HG02588 (cell line): Measurements from ENCODE around the gene RPAP2.
"Not testable (repeated sequence)": the region's sequence is repeated elsewhere in the genome, so short reads cannot be mapped to it uniquely, and the experiment has no call there.

Source experiments
- ATAC-seq: cut with Tn5 transposase; IDR thresholded peaks from one replicate; pipeline ENCODE4 v1.9.1; 2021; ENCODE audit warnings: mild to moderate bottlenecking, moderate library complexity; ENCODE audit not compliant: unreplicated experiment

The RPAP2 gene

DNA sequence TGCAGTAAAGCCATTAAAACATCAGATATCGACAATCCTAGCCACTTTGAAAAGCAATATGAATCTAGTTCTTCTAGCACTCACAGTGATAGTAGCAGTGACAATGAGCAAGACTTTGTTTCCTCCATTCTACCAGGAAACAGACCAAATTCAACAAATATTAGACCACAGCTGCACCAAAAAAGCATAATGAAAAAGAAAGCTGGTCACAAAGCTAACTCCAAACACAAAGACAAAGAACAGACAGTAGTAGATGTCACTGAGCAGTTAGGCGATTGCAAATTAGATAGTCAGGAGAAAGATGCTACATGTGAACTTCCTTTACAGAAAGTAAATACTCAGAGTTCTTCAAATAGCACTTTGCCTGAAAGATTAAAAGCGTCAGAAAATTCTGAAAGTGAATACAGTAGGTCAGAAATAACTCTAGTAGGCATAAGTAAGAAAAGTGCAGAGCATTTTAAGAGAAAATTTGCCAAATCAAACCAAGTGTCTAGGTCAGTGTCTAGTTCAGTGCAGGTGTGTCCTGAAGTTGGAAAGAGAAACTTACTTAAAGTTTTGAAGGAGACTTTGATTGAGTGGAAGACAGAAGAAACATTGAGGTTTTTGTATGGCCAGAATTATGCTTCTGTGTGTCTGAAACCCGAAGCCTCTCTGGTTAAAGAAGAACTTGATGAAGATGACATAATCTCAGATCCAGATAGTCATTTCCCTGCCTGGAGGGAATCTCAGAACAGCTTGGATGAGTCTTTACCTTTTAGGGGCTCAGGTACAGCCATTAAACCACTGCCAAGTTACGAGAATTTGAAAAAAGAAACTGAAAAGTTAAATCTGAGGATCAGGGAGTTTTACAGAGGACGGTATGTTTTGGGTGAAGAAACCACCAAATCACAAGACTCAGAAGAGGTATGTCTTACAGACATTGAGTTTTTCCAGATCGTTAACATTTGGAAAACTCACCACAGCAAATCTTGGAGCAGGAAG lies 24.9 kb downstream of the RPAP2 start:
- no peak for ATAC-seq

DNA sequence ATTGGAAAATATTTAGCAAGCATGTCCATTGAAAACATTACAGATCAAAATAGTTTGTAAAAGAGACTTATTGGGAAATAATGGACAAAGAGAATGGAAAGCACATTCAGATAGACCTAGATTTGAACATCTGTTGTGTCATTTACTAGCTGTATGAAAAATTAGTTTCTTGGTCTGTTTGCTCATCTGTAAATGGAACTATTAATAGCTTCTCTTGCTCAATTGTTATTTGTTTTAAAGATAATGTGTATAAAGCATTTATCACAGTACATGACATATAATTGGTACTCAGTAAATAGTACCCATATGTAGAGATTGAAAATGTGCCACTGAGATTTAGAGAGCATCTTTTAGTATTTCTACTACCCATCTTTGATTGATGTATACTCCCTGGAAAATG lies 25.9 kb downstream of the RPAP2 start:
- ATAC-seq: no peak

DNA sequence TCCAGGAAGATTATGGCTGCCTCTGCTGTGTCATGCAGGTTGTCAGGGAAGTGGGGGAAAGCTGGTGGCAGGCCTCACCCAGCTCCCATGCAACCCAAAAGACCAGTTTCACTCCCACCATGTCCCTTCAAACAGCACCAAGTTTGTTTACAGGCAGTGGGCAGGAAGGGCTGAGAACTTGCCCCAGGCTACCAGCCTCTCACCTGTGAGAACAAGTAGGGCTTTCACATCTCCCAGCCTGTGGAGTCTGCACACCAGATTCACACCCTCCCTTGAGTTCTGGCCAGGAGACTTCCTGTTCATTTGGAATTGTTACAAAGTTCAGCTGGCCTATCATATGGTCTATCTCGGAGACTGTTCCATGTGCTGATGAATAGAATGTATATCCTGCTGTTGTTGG lies 27.8 kb downstream of the RPAP2 start:
- no peak for ATAC-seq

DNA sequence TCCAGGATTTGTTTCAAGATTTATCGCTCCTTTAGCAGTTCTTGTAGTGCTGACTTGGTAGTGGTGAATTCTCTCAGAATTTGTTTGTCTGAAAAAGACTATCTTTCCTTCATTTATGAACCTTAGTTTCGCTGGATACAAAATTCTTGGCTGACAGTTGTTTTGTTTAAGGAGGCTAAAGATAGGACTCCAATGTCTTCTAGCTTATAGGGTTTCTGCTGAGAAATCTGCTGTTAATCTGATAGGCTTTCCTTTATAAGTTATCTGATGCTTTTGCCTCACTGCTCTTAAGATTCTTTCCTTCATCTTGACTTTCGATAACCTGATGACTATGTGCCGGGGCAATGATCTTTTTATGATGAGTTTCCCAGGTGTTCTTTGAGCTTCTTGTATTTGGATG lies 28.9 kb downstream of the RPAP2 start:
- ATAC-seq: no peak

DNA sequence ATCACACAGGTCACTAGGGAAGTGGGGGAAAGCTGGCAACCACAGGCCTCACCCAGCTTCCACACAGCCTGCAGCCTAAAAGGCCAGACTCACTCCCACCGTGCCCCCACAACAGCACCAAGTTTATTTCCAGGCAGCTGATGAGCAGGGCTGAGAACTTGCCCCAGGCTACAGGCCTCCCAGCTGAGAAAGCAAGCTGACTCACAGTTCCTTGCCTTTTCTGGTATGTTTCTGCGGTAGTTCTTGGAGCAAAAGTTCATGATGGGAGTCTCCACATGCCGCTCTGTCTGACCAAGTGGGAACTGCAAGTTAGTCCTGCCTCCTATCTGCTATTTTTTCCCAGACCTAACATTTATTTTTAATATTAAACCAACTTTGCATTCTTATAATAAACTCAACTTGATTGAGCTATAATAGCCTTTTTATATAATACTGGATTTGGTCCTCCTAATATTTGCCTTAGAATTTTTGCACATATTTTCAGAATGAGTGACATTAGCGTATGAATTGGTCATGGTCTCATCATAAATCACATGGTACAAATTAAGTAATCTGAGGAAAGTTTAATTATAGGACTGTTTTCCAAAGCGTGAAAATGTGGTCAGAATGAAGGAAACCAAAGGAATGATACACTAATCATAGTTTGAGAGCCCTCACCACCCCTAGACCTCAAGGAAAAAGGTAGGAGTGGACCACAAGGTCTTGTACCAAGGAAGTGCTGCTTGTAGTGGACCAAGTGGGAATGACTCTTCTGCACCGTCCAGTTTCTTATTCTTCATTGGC lies 30.7 kb downstream of the RPAP2 start:
- ATAC-seq: no peak

DNA sequence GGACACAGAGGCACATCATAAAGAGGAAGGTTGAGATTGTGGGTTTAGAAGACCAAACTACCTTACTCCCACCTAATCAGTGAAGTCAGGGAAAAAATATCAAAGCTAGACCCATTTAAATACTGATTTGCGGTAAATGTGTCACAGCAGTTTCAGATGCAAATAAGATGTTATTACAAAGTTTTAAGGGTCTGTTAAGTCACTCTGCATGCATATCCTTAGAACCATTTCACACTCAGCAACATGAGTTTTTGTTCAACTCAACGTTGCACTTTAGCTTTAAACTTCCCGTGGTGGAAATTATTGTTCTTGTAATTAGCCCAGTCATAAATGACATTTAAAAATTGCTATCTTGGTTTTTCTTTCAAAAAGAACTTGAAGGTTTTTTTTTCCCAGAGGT lies 34.8 kb downstream of the RPAP2 start:
- no peak for ATAC-seq

DNA sequence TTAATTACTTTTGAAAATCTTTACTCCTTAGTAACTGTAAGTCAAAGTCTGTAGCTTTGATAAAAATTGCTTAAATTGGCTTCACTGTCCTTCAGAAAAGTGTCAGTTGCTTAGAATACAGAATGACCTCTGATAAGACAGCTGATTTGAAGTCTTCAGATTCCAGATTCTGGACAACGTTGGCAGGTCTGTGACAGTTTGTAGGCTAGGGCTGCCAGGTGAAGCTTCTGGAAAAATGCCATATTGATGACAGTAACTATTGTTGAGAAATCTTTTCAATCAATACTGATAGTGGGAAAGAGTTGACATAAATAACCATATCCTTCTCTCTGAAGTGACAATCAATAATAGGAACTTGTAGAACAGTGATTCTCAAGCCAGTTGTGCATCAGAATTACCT lies 41.3 kb downstream of the RPAP2 start:
- no peak for ATAC-seq

DNA sequence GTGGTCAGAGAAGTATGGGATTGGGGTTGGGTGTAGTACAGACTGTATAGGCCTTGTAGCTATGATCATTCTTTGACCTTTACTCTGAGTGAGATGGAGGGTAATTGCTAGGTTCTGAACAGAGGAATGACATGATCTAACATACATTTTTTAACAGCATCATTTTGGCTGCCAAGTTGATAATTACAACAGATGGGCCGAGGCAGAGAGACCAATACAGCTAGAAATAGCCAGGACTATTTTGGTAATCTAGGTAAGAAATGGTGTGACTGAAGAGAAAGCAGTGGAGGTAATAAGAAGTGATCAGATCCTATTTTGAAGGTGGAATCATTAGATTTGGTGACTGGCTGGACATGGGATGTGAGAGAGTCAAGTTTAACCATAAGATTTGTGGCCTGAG lies 43.5 kb downstream of the RPAP2 start:
- no peak for ATAC-seq

DNA sequence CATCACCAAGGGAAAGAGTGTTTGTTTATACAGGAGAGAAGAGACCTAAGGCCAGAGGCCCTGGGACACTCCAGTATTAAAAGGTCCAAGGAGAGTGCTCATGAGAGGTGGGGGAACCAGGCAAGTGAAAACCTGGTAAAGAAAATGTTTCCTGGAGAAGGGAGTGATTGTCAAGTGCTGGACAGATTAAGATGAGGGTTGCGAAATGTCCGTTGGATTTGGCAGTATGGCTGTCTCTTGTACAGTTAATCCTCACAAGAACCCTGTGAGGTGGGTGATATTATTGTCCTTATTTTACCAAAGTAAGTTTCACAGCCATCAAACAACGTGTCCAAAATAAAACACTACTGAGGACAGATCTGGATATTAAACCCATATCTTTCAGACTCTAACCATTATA lies 44.2 kb downstream of the RPAP2 start:
- ATAC-seq: no peak

DNA sequence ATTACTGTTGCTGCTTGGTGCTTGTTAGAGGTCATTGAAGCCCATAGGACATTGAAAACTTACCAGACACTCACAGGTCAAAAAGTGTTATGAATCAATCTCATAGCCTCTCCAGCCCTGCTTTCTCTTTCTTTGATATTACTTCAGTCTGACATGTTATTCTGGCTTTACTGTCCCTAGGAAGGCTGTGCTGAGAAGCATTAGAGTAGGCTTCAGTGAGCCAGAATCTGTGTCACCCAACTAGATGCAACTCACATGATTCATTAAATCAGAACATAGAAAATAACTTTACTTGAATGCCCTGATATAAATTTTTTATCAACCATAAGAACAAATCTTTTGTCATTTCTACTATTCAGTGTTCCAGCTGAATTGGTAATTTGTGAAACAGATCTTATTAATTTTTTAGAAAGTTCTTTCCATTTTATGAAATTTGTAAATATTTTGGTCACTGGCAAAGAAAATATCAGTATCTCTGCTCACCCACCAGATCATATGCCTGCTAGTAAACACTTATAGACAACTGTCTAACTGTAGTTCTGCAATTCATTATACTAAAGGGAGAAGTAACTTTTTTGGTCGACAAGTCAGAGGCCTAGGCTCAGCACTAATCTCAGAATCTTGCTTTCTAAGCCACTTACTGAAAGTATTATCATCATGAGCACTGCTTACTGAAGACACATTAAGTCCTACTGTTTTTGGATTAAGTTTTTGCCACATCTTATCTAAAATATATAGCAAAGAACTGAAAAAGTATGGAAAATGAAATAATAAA lies 48.2 kb downstream of the RPAP2 start:
- no peak for ATAC-seq

DNA sequence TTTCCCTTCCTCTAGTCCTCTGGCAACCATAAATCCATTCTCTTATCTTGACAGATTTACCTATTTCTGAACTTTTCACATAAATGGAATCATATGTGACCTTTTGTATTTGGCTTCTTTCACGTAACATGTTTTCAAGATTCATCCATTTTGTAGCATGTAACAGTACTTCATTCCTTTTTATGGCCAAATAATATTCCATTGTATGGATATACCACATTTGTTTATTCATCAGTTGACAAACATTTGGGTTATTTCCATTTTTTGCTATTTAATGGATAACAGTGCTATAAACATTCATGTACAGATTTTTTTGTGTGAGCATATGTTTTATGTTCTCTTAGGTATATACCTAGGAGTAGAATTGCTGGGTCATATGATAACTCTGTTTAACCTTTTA lies 54.0 kb downstream of the RPAP2 start:
- no peak for ATAC-seq

DNA sequence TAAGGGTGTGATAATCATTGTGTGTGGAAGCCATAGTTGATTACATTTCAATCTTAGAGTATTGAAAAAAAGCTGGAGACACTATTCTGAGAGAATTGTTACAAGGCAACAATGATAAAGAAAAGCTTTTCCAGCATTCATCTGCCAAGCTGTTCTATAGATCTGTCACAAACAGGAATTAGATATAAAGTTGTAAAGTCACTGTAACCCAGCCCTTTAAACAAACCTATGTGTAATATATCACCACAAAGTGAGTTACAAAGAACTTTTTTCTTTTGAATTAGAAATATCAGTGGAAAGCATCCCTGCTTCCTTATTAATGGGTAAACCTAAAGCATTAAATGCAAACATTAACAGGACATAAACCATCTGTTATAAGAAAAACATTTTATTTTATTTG lies 55.4 kb downstream of the RPAP2 start:
- ATAC-seq: no peak

DNA sequence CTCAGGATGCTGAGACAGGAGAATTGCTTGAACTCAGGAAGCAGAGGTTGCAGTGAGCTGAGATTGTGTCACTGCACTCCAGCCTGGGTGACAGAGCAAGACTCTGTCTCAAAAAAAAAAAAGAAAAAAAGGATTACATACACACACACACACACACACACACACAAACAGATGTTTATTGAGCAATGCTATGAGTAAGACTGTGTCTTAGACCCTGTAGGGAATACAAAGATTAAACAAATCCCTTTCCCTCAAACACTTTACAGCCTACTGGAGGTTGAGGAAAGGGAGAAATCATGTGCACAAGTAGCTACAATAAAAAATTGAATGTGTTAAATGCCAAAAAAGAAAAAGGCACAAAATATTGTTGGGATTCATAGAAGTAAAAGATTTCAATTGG lies 58.1 kb downstream of the RPAP2 start:
- no peak for ATAC-seq

DNA sequence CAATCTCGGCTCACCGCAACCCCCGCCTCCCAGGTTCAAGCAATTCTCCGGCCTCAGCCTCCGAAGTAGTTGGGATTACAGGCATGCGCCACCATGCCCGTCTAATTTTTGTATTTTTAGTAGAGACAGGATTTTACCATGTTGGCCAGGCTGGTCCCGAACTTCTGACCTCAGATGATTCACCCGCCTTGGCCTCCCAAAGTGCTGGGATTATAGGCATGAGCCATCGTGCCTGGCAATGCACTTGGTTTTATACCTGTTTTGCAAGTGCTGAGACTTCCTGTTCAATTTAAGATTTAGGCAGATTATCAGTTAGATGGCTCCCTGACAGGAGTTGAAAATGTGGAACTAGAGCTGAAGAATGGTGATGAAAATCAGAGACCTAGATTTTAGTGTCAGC lies 60.5 kb downstream of the RPAP2 start:
- not testable (repeated sequence) for ATAC-seq

DNA sequence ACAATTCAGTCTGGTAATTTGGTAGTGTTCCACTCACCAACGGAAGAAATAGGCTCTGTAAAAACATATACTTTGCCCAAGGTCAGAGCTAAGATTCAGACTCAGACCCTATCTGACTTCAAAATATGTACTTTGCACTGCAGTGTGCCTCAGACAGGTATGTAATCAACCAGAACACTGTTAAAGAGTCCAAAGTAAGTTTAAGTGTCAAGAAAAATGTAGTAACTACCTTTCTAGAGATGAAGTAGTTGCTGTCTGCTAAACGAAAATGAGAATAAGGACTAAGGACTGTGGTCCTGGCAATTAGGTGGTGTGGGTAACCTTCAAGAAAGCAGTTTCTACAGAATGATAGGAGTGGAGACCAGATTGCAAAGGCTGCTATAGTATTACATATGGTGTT lies 61.1 kb downstream of the RPAP2 start:
- ATAC-seq: no peak

DNA sequence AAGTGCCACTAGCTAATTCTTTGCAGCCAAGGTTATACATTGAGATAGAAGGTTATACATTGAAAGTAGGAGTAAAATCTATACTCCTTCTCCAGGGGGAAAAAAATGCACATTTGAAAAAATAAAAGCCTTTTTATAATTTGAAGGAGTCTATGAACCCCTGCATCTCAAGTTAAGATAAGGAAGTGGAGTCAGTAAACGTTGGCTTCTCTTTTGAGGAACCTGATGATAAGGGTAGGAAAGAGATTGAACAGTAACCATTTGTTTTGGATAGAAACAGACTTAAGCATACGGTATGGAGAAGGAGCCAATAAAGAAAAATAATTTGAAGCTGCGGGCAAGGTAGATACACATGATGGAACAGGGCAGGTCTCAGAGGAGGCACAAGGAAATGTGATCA lies 64.1 kb downstream of the RPAP2 start:
- no peak for ATAC-seq

DNA sequence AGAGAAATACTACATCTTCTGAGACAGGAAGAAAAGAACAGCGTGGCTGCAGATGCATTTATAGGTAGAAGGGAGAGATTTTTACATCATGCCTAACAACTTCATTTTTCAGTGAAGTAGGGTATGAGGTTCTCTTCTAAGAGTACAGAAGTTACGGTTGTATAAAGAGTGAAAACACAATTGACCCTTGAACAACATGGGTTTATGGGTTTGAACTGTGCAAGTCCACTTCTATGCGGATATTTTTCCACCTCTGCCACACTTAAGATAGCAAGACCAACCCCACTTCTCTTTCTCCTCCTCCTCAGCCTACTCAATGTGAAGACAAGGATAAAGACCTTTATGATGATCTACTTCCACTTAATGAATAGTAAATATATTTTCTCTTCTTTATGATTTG lies 64.5 kb downstream of the RPAP2 start:
- no peak for ATAC-seq

DNA sequence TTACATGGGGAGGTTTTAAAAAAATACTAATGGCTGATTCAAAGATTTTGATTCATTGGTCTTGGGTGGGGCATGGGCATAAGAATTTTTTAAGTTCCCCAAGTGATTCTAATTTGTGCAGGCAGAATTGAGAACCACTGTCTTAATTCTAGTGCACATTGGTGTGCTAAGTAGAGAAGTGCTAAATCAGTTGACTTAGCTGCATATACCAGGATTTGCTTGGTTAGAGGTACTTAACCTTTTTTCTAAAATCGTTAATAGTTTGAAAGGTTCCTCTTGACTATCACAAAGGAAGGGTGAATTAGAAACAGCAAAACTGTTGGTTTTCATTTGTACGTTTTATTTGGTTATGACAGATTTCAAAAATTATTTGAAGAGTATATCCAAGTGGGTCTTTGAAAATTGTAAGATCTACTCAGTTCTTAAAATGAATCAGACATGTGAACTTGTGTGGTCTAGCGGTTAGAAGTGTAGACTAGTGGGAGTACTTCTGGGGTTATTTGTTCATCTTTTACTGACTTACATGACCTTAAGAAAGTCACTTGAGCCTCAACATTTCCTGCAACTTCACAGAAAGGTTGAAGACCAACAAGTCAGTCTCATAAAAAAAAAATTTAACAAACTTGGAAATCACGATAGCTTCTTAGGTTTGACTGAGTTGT lies 66.7 kb downstream of the RPAP2 start:
- no peak for ATAC-seq

DNA sequence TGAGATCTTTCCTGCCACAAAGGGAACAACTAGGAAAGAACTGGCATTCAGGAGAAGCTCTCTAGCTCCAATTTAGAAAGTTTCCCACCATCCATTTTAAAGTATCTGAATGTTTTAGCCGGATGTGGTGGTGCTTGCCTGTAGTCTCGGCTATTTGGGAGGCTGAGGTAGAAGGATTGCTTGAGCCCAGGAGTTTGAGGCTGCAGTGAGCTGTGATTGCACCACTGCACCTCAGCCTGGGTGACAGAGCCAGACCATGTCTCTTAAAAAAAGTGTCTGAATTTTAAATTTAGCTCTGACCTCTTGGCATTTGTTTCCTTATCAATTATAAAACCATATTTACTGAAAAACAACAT lies 67.2 kb downstream of the RPAP2 start:
- no peak for ATAC-seq

DNA sequence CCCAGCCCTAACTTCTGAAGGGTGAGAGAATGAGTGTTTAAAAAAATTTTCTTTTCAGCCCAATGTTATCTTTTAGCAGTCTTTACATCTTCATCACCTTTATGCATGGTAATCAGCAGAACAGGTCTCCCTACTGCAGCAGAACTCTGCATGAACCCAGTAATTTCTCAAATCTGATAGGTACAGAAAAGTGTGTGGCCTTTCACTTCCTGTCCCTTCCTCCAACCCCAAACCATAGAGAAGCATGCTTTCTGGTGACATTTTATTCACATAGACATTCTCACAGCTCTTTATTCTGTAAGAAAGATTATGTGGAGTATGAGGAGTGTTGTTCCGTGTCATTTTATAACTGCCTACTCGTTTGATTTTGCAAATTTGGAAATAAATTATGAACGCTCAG lies 68.6 kb downstream of the RPAP2 start:
- no peak for ATAC-seq

DNA sequence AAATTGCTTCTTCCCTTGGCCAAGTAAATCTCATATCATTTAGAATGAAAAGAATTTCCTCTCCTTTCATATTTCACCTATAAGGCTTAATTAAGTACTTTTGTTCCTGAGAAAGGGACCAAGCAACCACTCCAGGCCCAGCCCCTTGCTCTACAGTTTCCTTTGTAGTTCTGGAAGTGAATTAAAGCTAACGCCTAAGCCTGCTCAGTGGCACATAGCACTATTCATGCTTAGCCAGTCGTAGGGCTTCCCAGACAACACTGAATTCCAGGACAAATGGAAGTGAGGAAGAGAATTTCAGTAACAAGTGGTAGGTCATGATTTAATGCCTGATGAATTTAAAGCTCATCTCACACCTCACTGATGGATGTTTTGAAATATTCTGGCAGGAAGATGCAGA lies 73.3 kb downstream of the RPAP2 start:
- ATAC-seq: no peak
